Measurements from ENCODE around the gene NCEH1. TPM values are rescaled to one million over a fixed set of nuclear protein-coding genes. Genes with fewer than 3 reads are reported as not detected.

NCEH1 gene
- total RNA-seq, 1 experiment from 2014 or later = 11.5 TPM

- no TSS peak for BruUV-seq (replicated peaks)
- Histone ChIP-seq H3K79me2 (ENCODE audit: insufficient read depth, low read length) (peaks cover 13% of the 10 kb centered on the region), H3K9ac (ENCODE audit: low read length) (no peak overlapping the region), H4K20me1 (ENCODE audit: insufficient read depth) (no peaks in the 10 kb centered on the region), H3K9me2 (ENCODE audit: insufficient read depth) (no peaks in the 10 kb centered on the region), H2AFZ (ENCODE audit: low read depth, low read length, poor library complexity, severe bottlenecking) (no peak overlapping the region), H3K9me3 (ENCODE audit: control insufficient read depth in 1 of 2, insufficient read depth in 1 of 2, low read depth in 1 of 2, low read length in 2 of 2) (no peaks in the 10 kb centered on the region), H3K27me3 (ENCODE audit: insufficient read depth, low read length) (no peaks in the 10 kb centered on the region), H3K4me2 (ENCODE audit: low read length) (no peak overlapping the region), H3K4me3 (replicated peaks in 1 of 2; ENCODE audit: low read depth in 1 of 2, low read length in 2 of 2) (no peak overlapping the region), H3K36me3 (ENCODE audit: control insufficient read depth in 1 of 2, insufficient read depth in 2 of 2, low read length in 2 of 2) (no peaks in the 10 kb centered on the region), H3K4me1 (ENCODE audit: control insufficient read depth in 1 of 2, insufficient read depth in 2 of 2, low read length in 2 of 2) (peaks cover 0 to 12% of the 10 kb centered on the region in 2 experiments; a peak in 3 of 4 replicates), H3K27ac (ENCODE audit: low read depth, low read length) (no peak overlapping the region)
- ATAC-seq (peak; percentile 41), DNase-seq (ENCODE audit: low read depth, low spot score) (peak; percentile 26)
- ChIA-PET CTCF (interaction anchor here (0.8 to 1.0 kb wide), 2 partner anchors 11 to 214 kb away, joined by 3 read pairs; no protein-coding TSS in a partner anchor), POLR2A (no interaction called here), RAD21 (ENCODE audit: low non-redundant PET in 1 of 2, low total read pairs in 2 of 2, uncharacterized antibody in 2 of 2, unreplicated experiment in 2 of 2) (no interaction called here)
- intact Hi-C loops (cut with micrococcal nuclease) = loop anchor here (2.0 kb wide), 1 partner anchor 75 kb away; the partner anchor contains the start of gene ECT2
- TF ChIP-seq EGR1 (IDR thresholded peaks at IDR 0.05; ENCODE audit: low read depth) (no peak), EZH2 (IDR thresholded peaks at IDR 0.05) (no peak), POLR2AphosphoS5 (IDR thresholded peaks at IDR 0.05; ENCODE audit: low read depth, low read length) (no peak), ZNF274 (IDR thresholded peaks at IDR 0.05; ENCODE audit: low read depth, low read length) (no peak), EZH2phosphoT487 (IDR thresholded peaks at IDR 0.05; ENCODE audit: borderline replicate concordance) (no peak), REST (IDR thresholded peaks at IDR 0.05; ENCODE audit: low read depth) (no peak), FOSL1 (IDR thresholded peaks at IDR 0.05; ENCODE audit: low read depth) (no peak), ATF3 (IDR thresholded peaks at IDR 0.05) (no peak), ELF1 (IDR thresholded peaks at IDR 0.05; ENCODE audit: borderline replicate concordance, low read depth) (no peak), RAD21 (IDR thresholded peaks at IDR 0.05; ENCODE audit: low read depth) (peak; percentile 39), POLR2A (IDR thresholded peaks at IDR 0.05; ENCODE audit: borderline replicate concordance, extremely low read depth, insufficient read depth, insufficient read length) (no peak), YY1 (IDR thresholded peaks at IDR 0.05; ENCODE audit: extremely low read depth, insufficient replicate concordance, low read depth, low read length) (no peak), ZFX (IDR thresholded peaks at IDR 0.05) (no peak), MAX (IDR thresholded peaks at IDR 0.05) (no peak), CBX3 (IDR thresholded peaks at IDR 0.05; ENCODE audit: low read depth) (peak; percentile 22; the same call in 1 of the 2 replicates), CTCF (IDR thresholded peaks at IDR 0.05 in 2 of 3, conservative IDR thresholded peaks at IDR 0.05 in 1 of 3; ENCODE audit: borderline replicate concordance in 1 of 3, insufficient read depth in 1 of 3, low read depth in 2 of 3, low read length in 2 of 3) (peak; percentile 42 to 90 (median 64); a peak in 5 of 6 replicates), ZBTB33 (IDR thresholded peaks at IDR 0.05; ENCODE audit: extremely low read depth, insufficient replicate concordance, low read length) (no peak), SP1 (IDR thresholded peaks at IDR 0.05; ENCODE audit: low read depth) (no peak), CEBPB (IDR thresholded peaks at IDR 0.05; ENCODE audit: low read depth) (0 out of 2 replicates have a peak, but pooled peaks have one; percentile 25)
Observed at GRCh38 chr3:172675441-172676193, 35.2 kb downstream of the NCEH1 start.

Measured in HCT116 (cell line).